Esophagus mucosa (tissue), 1 donor: ENCODE results near the gene FUNDC1. TPM values are rescaled to one million over a fixed set of nuclear protein-coding genes. Genes with fewer than 3 reads are reported as not detected.
"Not testable (repeated sequence)": the region's sequence is repeated elsewhere in the genome, so short reads cannot be mapped to it uniquely, and the experiment has no call there.

Source experiments
- ATAC-seq: fragments of 200-7000 bp; cut with Tn5 transposase; one replicate; pipeline ENCODE4 v1.9.1; 2020
- total RNA-seq: library from RNA; stranded (reverse); gene quantifications from one replicate; pipeline ENCODE4 v1.2.4, GENCODE V29; 2023
- donor health status: DM: yes; HTN: yes; CAD: no.

FUNDC1 gene, protein sequence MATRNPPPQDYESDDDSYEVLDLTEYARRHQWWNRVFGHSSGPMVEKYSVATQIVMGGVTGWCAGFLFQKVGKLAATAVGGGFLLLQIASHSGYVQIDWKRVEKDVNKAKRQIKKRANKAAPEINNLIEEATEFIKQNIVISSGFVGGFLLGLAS
- 10.0 TPM for total RNA-seq

GRCh38 chrX:44542567-44543325, at the start of gene FUNDC1:
TSS of gene FUNDC1 (minus strand) at chrX:44542859. CDS start at chrX:44542832, 27 bp downstream.
- peak; percentile 99 for ATAC-seq

DNA sequence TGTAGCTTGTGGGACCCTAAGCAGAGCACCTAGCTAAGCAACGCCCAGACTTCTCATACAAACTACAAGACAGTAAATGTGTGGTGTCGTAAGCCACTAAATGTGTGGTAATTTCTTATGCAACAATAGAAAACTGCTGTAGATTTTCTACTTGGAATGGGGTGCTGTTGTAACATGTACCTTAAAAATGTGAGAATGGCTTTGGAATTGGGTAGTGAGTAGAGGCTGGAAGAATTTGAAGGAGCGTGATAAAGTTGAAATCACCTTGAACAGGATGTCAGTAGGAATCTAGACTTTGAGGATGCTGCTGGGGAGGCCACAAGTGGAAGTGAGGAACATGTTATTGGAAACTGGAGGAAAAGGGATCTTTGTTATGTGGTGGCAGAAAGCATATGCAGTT, 43.2 kb upstream of the FUNDC1 start:
- peak; percentile 41 for ATAC-seq

- peak; percentile 68 for ATAC-seq
These were observed 37.8 kb upstream of the FUNDC1 start for GRCh38 chrX:44580466-44580865.

DNA sequence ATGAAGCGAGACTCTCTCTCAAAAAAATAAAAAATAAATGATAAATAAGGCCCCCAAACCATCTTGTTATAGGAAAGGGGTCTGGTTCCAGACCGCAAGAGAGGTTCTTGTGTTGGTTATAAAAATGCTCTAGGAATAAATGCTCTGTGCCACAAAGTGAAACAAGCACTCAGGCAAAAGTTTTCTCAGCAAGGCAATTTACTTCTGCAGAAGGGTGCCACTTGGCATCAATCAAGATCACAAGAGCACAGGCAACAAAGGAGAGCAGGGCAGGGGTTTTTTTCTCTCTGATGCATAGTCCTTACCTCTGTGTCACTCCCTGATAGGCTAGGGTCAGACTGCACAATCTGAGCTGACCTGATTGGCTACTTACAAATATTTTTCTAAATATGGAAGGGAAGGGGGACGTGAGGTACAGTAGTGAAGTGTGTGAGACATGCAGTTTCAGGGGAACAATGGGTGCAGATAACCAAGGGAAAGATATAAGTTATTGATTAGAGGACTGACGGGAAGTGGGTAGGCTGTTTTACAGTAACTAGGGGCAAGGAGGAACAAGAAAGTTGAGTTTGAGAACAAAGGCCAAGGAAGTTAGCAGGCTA, 29.8 kb upstream of the FUNDC1 start:
- no peak for ATAC-seq

DNA sequence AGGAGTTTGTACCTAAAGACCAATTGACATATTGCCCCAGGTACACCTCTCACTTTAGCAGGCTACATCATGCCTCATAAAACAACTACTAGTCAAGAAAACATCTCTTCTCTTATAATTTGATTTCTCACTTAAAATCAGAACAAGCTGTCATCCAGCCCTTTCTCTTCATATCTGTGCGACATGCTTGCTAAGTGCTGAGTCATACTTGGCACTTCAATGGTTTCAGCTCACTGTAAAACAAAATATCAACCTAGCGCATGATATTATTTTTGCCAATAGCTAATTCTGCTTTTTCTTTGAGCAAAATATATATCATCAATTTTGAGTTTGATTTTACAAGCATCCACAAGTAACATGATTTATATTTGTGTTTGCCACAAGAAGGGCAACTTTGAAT, 27.9 kb upstream of the FUNDC1 start:
- peak; percentile 17 for ATAC-seq

DNA sequence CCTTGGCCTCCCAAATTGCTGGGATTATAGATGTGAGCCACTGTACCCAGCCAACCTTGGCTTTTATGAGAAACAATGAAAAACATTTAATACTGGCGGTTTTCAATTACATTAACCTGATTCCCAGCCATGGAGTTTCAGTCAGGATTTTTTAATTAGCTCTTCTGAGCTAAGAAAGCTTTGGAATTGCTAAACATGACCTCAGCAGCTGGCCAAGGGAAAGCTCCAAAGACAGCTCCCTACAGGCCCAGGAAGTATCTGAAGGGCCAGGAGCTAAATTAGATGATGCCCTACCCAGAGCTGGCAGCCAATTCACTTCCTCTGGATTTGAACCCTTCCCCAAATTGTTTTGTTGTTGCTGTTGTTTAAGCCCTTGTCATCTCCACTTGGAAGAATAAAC, 26.5 kb upstream of the FUNDC1 start:
- ATAC-seq: no peak

DNA sequence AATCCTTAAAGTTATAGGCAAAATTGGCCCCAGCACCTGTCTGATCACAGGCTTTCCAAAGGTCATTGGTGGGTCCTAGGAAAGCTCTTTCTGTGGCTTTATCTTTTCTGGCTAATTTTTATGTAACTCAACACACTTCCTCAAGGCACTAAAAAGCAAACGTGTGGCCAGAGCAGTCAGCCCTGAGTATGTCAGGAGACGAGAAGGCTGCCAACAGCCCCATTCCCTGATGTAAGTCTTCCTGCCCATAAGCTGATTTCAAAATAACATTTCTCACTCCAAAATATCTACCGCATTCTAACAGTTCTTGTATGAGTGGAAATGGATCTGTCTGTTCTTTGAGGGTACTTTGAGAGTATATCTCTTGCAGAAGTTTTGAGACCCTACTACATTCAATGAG, 25.5 kb upstream of the FUNDC1 start:
- no peak for ATAC-seq

DNA sequence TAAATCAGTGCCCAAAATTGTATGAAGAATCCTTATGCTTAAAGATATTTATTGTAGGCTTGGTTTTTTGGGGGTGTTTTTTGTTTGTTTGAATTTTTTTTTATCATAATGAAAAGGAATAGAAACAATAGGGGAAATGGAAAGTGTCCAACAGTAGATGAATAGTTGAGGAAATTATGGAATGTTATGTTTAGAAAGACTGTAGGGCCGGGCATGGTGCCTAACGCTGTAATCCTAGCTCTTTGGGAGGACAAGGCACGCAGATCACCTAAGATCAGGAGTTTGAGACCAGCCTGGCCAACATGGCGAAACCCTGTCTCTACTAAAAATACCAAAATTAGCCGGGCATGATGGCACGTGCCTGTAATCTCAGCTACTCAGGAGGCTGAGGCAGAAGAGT, 19.2 kb upstream of the FUNDC1 start:
- not testable (repeated sequence) for ATAC-seq

- ATAC-seq: no peak
These were observed 7.9 kb upstream of the FUNDC1 start for GRCh38 chrX:44550563-44550962.

DNA sequence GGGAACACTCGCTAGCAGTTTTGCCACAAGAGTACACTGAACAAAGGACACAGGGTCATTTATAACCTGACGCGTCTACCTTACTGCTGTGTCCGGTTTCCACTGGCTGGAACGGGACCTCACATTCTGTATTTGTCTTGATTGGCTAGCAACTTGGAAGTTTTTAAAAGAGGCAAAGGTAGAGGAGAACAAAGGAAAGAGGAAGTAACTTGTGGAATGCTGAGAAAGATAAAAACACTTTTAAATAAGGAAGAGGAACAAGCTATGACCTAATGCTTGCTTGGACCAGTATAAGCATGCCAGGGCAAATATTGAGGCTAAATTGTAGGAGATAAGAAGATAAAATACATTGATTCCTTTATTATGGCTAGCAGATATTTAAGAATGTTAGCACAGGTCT, 2.8 kb upstream of the FUNDC1 start:
- ATAC-seq: not testable (repeated sequence)

- no peak for ATAC-seq
These were observed 1.4 kb upstream of the FUNDC1 start for GRCh38 chrX:44544036-44544435.

DNA sequence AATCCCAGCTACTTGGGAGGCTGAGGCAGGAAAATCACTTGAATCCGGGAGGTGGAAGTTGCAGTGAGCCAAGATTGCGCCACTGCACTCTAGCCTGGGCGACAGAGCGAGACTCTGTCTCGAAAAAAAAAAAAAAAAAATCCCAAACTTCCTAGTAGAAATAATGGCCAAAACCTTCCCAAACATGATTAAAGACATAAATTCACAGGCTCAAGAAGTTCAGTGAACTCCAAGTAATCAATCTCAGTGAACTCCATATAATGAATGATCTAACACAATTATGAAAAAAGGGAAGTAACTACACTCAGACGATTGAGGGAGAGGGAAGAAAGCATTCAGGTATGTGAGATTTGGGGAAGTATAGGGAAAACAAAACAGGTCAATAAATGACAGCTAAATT, 6.5 kb downstream of the FUNDC1 start:
- no peak for ATAC-seq

DNA sequence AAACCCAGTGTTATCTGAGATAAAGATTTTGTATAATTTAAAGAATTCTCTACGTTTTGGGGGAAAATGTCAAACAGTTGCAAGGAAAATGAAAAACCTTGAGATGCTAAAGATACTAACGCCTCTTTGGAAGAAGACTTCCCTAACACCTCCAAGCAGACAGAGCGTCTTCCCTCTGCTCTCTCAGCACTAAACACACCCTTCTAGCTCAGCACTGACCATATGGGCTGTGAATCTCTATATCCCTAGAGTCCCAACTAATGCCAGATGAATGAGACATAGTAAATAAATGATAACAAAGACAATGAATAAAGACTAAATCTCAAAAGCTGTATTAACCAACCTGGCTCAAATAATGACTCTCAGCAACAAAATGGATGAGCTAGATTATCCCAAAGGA, 13.3 kb downstream of the FUNDC1 start:
- no peak for ATAC-seq

GRCh38 chrX:44514272-44514671, 28.4 kb downstream of the FUNDC1 start:
- ATAC-seq: no peak

- no peak for ATAC-seq
These were observed 35.4 kb downstream of the FUNDC1 start for GRCh38 chrX:44507292-44507691.

- no peak for ATAC-seq
These were observed 36.0 kb downstream of the FUNDC1 start for GRCh38 chrX:44506678-44507077.

- peak; percentile 89 for ATAC-seq
These were observed 39.1 kb downstream of the FUNDC1 start for GRCh38 chrX:44503560-44503959.

- no peak for ATAC-seq
These were observed 47.6 kb downstream of the FUNDC1 start for GRCh38 chrX:44495091-44495490.

DNA sequence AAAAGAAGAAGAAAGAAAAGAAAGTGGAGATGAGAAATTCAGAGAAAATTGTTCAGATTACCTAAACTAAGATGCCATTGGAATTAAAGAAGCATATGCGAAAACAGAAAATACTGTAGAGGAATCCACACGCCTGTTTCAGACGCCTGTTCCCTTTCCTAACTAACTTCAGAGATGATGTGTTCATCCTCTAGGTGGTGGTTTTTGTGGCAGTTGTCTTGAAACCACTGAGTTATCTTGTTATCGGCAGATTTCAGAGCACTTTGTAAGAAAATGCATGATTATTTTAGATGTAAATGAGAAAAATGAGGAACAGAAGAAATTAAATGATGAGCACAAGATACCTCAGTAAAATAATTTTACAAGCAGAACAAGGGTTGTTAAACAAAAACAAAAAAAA, 48.3 kb downstream of the FUNDC1 start:
- ATAC-seq: no peak

DNA sequence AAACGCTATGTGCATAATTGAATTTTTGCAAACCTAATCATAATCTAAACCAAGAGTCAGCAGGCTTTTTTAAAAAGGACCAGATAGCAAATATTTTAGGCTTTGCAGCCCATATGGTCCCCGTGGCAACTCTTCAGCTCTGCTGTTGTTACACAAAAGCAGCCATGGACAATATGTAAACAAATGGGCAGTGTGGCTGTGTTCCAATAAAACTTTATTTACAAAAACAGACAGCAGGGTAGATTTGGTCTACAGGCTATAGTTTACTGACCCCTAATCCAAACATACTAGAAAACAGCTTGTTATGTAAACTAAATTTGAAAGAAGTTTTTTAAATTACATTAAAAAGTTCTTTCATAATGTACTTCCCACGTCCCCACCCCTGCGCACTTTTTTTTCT, 53.1 kb downstream of the FUNDC1 start:
- ATAC-seq: no peak

- no peak for ATAC-seq
These were observed 58.0 kb downstream of the FUNDC1 start for GRCh38 chrX:44484607-44485146.

- no peak for ATAC-seq
These were observed 58.6 kb downstream of the FUNDC1 start for GRCh38 chrX:44483965-44484606.

GRCh38 chrX:44482575-44482974, 60.1 kb downstream of the FUNDC1 start:
- ATAC-seq: no peak
